ENCODE results near the gene GSC2.
"Not testable (repeated sequence)": the region's sequence is repeated elsewhere in the genome, so short reads cannot be mapped to it uniquely, and the experiment has no call there.

The GSC2 gene

DNA sequence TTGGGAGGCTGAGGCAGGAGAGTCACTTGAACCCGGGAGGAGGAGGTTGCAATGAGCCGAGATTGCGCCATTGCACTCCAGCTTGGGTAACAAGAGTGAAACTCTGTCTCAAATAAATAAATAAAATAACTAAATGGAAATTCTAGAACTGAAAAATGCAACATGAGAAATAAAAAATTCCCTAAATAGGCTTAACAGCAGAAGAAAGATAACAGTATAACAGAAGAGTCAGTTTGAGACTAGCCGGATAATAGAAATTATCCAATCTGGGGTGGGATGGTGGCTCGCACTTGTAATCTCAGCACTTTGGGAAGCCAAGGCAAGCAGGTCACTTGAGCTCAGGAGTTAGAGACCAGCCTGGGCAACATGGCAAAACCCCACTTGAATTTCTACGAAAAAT lies 14.3 kb upstream of the GSC2 start:
- H3K9me3 ChIP-seq = no peaks in the 10 kb centered on the region
- TF ChIP-seq, protein P1, sequence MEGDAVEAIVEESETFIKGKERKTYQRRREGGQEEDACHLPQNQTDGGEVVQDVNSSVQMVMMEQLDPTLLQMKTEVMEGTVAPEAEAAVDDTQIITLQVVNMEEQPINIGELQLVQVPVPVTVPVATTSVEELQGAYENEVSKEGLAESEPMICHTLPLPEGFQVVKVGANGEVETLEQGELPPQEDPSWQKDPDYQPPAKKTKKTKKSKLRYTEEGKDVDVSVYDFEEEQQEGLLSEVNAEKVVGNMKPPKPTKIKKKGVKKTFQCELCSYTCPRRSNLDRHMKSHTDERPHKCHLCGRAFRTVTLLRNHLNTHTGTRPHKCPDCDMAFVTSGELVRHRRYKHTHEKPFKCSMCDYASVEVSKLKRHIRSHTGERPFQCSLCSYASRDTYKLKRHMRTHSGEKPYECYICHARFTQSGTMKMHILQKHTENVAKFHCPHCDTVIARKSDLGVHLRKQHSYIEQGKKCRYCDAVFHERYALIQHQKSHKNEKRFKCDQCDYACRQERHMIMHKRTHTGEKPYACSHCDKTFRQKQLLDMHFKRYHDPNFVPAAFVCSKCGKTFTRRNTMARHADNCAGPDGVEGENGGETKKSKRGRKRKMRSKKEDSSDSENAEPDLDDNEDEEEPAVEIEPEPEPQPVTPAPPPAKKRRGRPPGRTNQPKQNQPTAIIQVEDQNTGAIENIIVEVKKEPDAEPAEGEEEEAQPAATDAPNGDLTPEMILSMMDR (IDR thresholded peaks at IDR 0.05; ENCODE audit: low read depth, low read length) = no peak
- no peak for DNase-seq
- peaks cover 40% of the 10 kb centered on the region for H3K27me3 ChIP-seq
- H3K4me3 ChIP-seq (ENCODE audit: low read depth, low read length) = no peak overlapping the region
- H3K4me1 ChIP-seq = no peaks in the 10 kb centered on the region
- no peaks in the 10 kb centered on the region for H3K36me3 ChIP-seq

- H3K4me1 ChIP-seq; H3K36me3 ChIP-seq; DNase-seq; H3K9me3 ChIP-seq; H3K27me3 ChIP-seq; H3K4me3 ChIP-seq (ENCODE audit: low read depth, low read length): not testable (repeated sequence)
These were observed 8.6 kb upstream of the GSC2 start for GRCh38 chr22:19158649-19159048.

- H3K27me3 ChIP-seq = peaks cover 26% of the 10 kb centered on the region
- DNase-seq; H3K9me3 ChIP-seq; H3K36me3 ChIP-seq; H3K4me3 ChIP-seq (ENCODE audit: low read depth, low read length); H3K4me1 ChIP-seq: not testable (repeated sequence)
These were observed 6.0 kb upstream of the GSC2 start for GRCh38 chr22:19156109-19156508.

- no peak for DNase-seq
- Histone ChIP-seq H3K4me3 (ENCODE audit: low read depth, low read length) (no peak overlapping the region), H3K9me3 (no peaks in the 10 kb centered on the region), H3K36me3 (no peaks in the 10 kb centered on the region), H3K27me3 (peaks cover 55% of the 10 kb centered on the region), H3K4me1 (no peaks in the 10 kb centered on the region)
- TF ChIP-seq, protein P1 (IDR thresholded peaks at IDR 0.05; ENCODE audit: low read depth, low read length) = no peak
These were observed 3.1 kb upstream of the GSC2 start for GRCh38 chr22:19152942-19153883.

- H3K36me3 ChIP-seq = no peaks in the 10 kb centered on the region
- peaks cover 66% of the 10 kb centered on the region for H3K27me3 ChIP-seq
- TF ChIP-seq, protein P1 (IDR thresholded peaks at IDR 0.05; ENCODE audit: low read depth, low read length) = no peak
- H3K9me3 ChIP-seq = no peaks in the 10 kb centered on the region
- DNase-seq = no peak
- H3K4me3 ChIP-seq (ENCODE audit: low read depth, low read length) = no peak overlapping the region
- no peaks in the 10 kb centered on the region for H3K4me1 ChIP-seq
These were observed 1.5 kb upstream of the GSC2 start for GRCh38 chr22:19151329-19152191.

GRCh38 chr22:19150482-19151328 lies 613 bp upstream of the GSC2 start:
- Histone ChIP-seq H3K4me1 (no peaks in the 10 kb centered on the region), H3K4me3 (ENCODE audit: low read depth, low read length) (no peak overlapping the region), H3K27me3 (peaks cover 66% of the 10 kb centered on the region), H3K36me3 (no peaks in the 10 kb centered on the region), H3K9me3 (no peaks in the 10 kb centered on the region)
- no peak for DNase-seq
- TF ChIP-seq, protein P1 (IDR thresholded peaks at IDR 0.05; ENCODE audit: low read depth, low read length) = no peak
